Skin epidermis (tissue), 12 donors: Measurements from ENCODE around the gene RASGEF1C.
"Not testable (repeated sequence)": the region's sequence is repeated elsewhere in the genome, so short reads cannot be mapped to it uniquely, and the experiment has no call there.

Experiments
- H3K27ac ChIP-seq, 21 experiments: fragments of 200-600 bp; sonication (generic) in 11 of 21; one replicate each; pipeline ENCODE4 v1.5.0; 2020; ENCODE audit warnings: mild to moderate bottlenecking in 3 of 21, inconsistent platforms in 2 of 21, moderate library complexity in 2 of 21
- H3K4me3 ChIP-seq, 7 experiments: fragments of 200-600 bp; sonication (generic) in 2 of 7; one replicate each; pipeline ENCODE4 v1.5.0; 2020; ENCODE audit warnings: inconsistent platforms in 2 of 7, mild to moderate bottlenecking in 2 of 7, moderate library complexity in 1 of 7

Gene RASGEF1C

DNA sequence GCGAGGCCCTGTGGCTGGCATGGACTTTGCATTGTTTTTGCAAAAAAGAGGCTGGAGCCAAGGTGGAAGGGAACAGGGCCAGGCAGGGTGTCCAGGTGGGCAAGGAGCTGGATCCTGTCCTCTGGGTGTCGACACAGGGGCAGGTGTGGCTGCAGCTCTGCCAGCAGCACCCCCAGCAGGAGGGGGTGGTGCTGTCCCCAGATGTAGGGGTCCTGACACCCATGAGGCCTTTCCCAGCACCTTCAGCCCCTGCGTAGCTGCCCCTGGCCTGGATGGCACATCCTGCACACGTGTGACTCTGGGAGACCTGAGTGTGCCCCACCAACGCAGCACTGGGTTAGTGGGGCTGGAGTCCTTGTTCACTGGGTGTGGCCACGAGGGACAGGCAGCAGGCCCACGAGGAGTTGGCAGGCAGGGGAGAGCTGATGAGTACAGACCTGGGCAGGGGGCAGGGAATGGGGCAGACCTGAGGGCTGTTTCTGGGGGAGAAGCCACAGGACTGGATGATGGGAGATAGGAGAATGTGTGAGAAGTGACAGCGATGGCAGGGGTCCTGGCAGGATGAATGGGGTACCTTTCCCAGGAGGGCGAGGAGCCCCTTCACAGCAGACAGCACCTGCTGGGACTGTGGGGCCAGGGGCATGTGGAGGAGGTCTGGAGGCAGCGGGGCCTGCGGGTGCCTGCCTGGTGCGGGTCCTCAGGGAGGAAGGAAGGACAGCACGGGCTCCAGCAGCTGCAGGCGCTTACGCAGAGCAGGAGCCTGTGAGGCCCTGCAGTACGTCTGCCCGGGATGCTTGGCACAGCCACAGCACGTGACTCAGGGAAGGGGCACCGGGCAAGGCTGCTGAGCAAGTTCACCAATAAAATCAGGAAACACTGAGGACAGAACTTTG is 3.6 kb upstream of the RASGEF1C start:
- Histone ChIP-seq H3K27ac (no peak overlapping the region), H3K4me3 (no peak overlapping the region)

DNA sequence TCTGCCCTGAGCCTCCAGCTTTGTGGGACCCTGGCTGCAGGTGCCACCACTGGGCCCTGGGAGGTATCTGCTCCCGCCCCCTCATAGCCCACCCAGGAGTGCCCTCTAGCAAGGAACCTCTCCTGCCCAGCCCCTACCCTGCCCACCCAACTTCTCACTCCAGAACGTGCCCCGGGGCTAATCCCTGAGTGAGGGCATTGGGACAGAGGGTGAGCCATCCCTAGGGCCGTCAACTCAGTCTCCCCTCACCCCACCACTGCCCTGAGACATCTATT is 2.7 kb upstream of the RASGEF1C start:
- H3K27ac ChIP-seq = no peak overlapping the region
- H3K4me3 ChIP-seq = no peak overlapping the region

DNA sequence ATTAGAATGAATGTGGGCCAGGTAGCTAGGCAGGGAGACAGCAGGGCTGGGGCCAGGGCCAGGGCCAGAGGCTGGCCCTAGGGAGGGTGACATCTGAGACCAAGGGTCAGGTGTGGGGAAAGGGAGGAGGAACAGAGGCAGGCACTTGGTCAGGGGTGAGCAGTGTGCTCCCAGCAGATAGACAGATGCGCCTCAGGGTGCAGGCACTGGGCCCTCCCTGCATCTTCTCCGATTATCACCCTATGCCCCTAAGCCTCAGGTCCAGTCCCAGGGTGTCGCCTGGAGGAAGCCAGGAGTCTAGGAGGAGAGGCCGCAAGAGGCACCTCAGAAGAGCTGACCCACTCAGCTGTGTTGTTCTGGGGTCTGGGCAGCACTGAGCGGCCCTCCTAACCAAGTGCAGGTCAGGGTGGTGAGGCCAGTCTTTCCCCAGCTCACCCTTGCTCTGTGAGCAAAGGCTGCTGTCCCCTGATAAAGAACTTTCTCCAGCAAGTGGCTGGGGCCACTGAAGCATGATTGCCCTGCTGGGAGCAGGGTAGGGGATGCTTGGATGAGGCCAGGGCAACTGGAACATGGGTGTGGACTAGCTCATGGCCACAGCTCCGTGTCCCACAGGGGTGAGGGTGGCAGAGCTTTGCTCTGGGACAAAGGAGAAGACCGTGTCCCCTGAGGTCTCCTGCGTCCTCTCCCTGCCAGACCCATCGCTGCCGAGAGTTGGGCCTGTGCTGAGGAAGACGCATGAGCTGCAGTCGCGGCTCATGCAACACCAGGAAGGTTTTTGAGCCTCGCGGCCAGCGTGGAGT is 2.1 kb upstream of the RASGEF1C start:
- Histone ChIP-seq H3K4me3 (no peak overlapping the region), H3K27ac (no peak overlapping the region)

DNA sequence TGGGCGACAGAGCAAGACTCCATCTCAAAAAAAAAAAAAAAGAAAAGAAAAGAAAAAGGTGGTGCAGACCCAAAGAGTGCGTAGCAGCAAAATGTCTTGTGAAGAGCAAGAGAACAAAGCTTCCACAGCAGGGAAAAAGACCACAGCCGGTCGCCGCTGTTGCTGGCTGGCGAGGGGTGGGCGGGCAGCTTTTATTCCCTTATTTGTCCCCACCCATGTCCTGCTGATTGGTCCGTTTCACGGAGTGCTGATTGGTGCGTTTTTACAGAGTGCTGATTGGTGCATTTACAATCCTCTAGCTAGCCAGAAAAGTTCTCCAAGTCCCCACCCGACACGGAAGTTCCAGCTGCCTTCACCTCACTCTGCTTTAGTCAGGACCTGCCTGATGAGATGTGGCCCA is 1.1 kb upstream of the RASGEF1C start:
- not testable (repeated sequence) for H3K4me3 ChIP-seq, H3K27ac ChIP-seq

- H3K27ac ChIP-seq = no peak overlapping the region
- peak overlapping the region in 2 of 7 experiments; percentile 22 to 31 for H3K4me3 ChIP-seq
Measured at GRCh38 chr5:180208435-180209081, 453 bp downstream of the RASGEF1C start.

DNA sequence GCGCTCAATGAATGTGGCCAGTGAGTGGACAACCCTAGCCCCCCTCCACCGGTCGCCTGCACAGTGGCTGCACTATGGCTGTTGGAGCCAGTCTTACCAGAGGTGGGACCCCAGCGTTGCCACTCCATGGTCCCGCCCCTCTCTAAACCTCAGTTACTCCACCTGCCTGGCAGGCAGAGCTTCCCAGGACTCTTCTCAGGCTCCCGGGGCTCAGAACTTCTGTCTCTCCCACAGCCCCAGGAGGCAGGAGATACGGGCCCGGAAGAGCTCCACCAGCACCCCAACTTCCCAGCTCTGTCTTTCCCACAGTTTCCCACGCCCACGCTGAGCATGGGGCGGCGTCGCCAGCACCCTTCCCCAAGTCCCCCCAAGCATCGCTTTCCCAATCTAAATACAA is 975 bp downstream of the RASGEF1C start:
- Histone ChIP-seq H3K4me3 (peak overlapping the region in 1 of 7 experiments; percentile 31), H3K27ac (no peak overlapping the region)

DNA sequence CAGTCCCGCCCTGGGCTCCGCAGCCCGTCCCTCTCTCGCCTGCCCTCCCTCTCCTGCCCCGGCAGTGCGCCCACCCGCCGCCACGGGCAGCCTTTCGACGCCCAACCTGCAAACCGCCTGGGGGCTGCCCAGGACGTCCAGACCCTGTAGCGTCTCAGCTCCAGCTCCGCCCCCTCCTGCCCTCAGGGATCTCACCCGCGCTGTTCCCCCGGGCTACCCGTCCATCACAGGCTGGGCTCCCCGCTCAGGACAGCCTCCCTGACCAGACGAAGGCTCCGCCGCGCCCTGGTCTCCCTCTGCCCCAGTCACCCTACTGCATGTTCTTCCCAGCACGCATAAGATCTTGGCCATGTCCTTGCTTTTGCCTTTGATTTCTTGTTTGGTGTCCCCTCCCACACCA is 1.4 kb downstream of the RASGEF1C start:
- no peak overlapping the region for H3K27ac ChIP-seq

GRCh38 chr5:180206993-180207392 is 2.0 kb downstream of the RASGEF1C start:
- no peak overlapping the region for H3K4me3 ChIP-seq
- no peak overlapping the region for H3K27ac ChIP-seq

More for the DNA sequence above, 1.4 kb downstream of the RASGEF1C start:
- no peak overlapping the region for H3K4me3 ChIP-seq

GRCh38 chr5:180205916-180206315 is 3.1 kb downstream of the RASGEF1C start:
- no peak overlapping the region for H3K4me3 ChIP-seq
- H3K27ac ChIP-seq = no peak overlapping the region

GRCh38 chr5:180204276-180204819 is 4.7 kb downstream of the RASGEF1C start:
- no peak overlapping the region for H3K27ac ChIP-seq
- no peak overlapping the region for H3K4me3 ChIP-seq

DNA sequence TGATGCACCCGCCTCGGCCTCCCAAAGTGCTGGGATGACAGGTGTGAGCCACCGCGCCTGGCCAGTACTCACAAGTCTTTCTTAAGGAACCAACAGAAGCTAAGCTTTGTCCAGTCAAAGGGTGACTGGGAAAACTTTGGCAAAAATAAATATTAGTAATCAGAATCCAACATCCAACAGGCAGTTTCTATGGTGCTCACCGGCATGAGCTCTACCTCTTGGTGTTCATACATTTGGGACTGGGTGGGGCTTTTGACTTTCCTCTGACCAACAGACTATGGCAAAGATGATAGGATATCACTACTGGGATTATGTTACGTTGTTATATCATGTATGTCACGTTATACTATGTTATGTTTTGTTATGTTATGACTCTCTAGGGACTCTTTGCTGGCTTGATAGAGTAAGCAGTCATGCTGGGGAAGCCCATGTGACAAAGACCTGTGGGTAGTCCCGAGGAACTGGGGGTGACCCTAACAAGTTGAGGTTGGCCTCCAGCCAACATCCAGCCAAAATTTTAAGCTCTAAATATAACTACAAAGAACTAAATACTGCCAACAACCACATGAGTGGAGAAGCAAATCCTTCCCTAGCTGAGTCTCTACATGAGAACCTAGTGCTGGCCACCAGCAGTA is 6.0 kb downstream of the RASGEF1C start:
- H3K27ac ChIP-seq = no peak overlapping the region
- H3K4me3 ChIP-seq = no peak overlapping the region

DNA sequence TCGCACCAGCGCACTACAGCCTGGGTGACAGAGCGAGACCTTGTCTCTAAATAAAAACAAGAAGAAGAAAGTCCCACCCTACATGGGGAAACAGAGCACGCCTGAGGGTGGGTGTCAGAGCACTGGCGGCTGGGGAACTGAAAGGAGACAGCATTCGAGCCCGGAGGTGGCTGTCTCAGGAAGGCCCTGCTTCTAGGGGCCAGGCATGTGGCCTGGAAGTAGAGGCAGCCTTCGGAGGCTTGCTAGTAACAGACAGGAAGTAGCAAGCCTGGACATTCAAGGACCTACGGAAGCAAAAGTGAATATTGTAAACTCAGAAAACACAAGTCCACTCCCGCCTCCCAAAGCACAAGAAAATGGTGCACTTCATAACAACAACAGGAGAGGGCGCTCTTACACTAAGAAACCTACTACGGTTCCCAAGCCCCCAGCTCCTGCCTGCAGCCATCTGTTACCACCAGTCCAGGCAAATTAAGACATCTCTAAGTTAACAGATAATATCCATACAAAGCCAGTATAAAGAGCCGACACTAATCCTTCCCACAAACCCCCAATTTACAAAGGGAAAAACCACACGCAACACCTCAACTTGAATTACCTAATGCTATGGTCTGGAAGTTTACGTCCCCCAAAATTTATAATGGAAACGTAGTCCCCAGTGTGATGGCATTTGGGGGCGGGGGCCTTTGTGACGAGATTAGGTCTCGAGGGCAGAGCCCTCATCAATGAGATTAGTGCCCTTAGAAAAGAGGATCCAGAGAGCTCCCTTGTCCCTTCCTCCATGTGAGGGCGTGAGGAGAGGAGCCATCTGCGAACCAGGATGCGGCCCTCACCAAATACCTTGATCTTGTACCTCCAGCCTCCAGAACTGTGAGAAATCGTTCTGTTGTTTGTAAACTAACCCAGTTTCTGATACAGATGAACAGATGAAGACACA is 7.7 kb downstream of the RASGEF1C start:
- Histone ChIP-seq H3K4me3 (no peak overlapping the region), H3K27ac (no peak overlapping the region)

DNA sequence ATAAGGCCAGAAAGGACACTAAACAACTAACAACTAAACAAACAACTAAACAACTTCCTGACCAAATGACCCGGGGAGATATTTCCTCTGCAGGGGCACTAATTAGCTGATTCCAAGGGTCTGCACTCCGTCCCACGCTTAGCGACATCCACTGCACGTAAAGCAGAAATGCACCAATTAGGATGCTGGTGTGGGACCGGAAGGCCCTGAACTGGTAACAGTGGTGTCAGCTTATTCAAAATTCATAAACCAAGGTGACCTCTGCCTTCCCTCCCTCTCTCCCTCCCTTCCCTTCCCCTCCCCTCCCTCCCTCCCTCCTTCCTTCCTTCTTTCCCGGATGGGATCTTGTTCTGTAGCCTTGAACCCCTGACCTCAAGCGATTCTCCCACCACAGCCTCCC is 9.6 kb downstream of the RASGEF1C start:
- Histone ChIP-seq H3K4me3 (no peak overlapping the region), H3K27ac (no peak overlapping the region)

DNA sequence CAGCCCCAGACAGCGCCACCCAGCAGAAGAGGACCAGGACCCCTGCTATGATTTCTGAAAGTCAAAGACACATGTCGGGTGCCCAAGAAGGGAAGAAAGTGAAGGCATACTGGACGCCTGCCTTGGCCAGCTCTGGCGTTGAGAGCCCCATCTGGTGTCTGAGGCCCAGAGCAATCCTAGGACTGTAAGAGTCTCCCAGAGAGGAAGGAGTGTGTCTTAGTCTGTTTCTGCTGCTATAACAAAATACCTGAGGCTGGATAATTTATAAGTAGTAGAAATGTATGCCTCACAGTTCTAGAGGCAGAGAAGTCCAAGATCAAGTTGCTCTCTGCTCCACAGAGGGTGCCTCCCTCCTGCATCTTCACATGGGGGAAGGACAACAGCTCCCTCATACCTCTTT is 10.8 kb downstream of the RASGEF1C start:
- Histone ChIP-seq H3K27ac (no peak overlapping the region), H3K4me3 (no peak overlapping the region)

- Histone ChIP-seq H3K4me3 (no peak overlapping the region), H3K27ac (no peak overlapping the region)
Measured at GRCh38 chr5:180197016-180197702, 11.9 kb downstream of the RASGEF1C start.

DNA sequence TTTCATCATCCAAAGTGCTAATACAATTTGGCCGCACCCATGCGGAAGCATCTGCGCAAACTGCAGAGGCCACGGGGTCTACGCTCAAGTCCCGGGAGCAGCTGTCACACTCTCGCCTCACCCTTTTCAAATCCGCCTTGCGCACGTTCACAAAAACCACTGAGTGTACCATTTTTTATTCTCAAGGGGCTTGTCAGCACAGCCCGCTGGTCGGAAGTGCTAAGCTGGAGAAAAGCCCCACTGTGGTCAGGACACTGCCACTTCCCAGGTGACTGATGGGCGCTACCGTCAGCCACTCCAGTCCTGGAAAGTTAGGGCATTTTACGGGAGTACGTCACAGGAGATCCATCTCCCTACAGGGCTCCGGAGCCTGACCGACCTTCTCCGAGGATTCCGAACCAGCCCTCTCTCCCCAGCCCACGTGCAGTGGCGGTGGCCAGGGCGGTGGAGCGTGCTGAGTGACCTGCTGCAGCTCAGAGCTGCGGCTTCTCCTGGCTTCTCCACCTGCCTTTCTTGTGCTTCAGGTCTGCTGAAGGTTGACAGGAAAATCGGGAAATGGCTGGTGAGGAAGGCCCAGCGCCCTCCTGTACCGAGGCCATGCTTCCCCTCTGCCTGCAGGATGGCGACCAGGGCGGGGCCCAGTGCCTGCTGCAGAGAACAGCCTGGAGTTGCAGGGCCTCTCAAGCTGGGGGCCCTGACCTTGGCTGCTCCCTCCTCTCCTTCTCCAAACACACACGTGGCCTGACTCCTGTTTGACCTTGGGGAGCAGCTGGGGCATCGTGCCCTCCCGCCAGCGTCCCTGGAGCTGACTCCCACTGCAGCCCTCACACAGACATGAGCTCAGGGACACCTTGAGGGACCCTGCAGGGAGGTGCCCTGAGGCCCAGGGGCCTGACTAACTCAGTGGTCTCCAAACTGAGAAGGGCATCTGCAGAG is 14.3 kb downstream of the RASGEF1C start:
- Histone ChIP-seq H3K27ac (no peak overlapping the region), H3K4me3 (no peak overlapping the region)

GRCh38 chr5:180193749-180194375 is 15.1 kb downstream of the RASGEF1C start:
- Histone ChIP-seq H3K4me3 (no peak overlapping the region), H3K27ac (no peak overlapping the region)
